PFSK-1 (cell line): Measurements from ENCODE around the gene SLC66A2.

ENCODE experiments used
- FOXP2 ChIP-seq: optimal IDR thresholded peaks from 2 replicates; pipeline ENCODE3; 2011; ENCODE audit warnings: borderline replicate concordance, control low read depth, inconsistent platforms; ENCODE audit not compliant: insufficient read depth; ENCODE audit errors: extremely low read length, extremely low read depth
- POLR2AphosphoS5 ChIP-seq: IDR thresholded peaks from 2 replicates; pipeline ENCODE4 v1.6.1; 2012; ENCODE audit warnings: low read depth, mild to moderate bottlenecking, control low read depth, low read length, moderate library complexity
- SIN3A ChIP-seq: IDR thresholded peaks from 2 replicates; pipeline ENCODE4 v1.6.1; 2012; ENCODE audit warnings: mild to moderate bottlenecking, low read length, moderate library complexity, borderline replicate concordance; ENCODE audit not compliant: insufficient read depth
- TAF1 ChIP-seq: IDR thresholded peaks from 2 replicates; pipeline ENCODE4 v1.6.1; 2012; ENCODE audit warnings: low read length, control low read depth, borderline replicate concordance; ENCODE audit not compliant: insufficient read depth
- TF ChIP-seq, protein P1 (sequence below), 2 experiments: IDR thresholded peaks; 2 replicates each; pipeline versions ENCODE4 v1.6.1 to v1.8.0; 2011 to 2012; ENCODE audit warnings: low read depth in 2 of 2, low read length in 2 of 2, control low read depth in 1 of 2, inconsistent platforms in 1 of 2, mild to moderate bottlenecking in 1 of 2, moderate library complexity in 1 of 2; ENCODE audit not compliant: insufficient read depth in 1 of 2

Gene SLC66A2

DNA sequence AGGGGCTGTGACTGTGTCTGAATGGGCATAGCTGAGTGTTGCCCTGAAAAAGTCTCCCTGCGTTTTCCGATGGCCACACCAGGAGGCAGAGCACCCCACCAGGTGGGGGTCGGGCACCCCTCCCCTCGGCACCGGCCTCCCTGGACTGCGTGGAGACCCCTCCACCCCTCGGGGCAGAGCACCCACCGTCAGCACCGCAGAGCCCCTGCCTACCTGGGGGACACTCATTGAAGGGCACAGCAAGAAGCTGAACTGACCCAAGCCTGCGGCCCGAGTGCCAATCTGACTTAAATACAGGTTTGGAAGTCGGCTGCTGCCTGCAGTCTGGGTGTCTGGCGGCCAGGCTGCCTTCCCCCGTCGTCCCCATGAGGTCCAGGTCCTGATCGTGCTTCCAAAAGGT, 83.8 kb downstream of the SLC66A2 start:
- TF ChIP-seq TAF1, result no peak

- TF ChIP-seq, protein P1, sequence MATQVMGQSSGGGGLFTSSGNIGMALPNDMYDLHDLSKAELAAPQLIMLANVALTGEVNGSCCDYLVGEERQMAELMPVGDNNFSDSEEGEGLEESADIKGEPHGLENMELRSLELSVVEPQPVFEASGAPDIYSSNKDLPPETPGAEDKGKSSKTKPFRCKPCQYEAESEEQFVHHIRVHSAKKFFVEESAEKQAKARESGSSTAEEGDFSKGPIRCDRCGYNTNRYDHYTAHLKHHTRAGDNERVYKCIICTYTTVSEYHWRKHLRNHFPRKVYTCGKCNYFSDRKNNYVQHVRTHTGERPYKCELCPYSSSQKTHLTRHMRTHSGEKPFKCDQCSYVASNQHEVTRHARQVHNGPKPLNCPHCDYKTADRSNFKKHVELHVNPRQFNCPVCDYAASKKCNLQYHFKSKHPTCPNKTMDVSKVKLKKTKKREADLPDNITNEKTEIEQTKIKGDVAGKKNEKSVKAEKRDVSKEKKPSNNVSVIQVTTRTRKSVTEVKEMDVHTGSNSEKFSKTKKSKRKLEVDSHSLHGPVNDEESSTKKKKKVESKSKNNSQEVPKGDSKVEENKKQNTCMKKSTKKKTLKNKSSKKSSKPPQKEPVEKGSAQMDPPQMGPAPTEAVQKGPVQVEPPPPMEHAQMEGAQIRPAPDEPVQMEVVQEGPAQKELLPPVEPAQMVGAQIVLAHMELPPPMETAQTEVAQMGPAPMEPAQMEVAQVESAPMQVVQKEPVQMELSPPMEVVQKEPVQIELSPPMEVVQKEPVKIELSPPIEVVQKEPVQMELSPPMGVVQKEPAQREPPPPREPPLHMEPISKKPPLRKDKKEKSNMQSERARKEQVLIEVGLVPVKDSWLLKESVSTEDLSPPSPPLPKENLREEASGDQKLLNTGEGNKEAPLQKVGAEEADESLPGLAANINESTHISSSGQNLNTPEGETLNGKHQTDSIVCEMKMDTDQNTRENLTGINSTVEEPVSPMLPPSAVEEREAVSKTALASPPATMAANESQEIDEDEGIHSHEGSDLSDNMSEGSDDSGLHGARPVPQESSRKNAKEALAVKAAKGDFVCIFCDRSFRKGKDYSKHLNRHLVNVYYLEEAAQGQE (IDR thresholded peaks at IDR 0.05; ENCODE audit: insufficient read depth in 1 of 2, low read depth in 2 of 2, low read length in 2 of 2), result no peak
- TF ChIP-seq POLR2AphosphoS5 (no peak), SIN3A (no peak), TAF1 (no peak), FOXP2 (no peak)
Measured at GRCh38 chr18:79866889-79867574, 84.4 kb downstream of the SLC66A2 start.

DNA sequence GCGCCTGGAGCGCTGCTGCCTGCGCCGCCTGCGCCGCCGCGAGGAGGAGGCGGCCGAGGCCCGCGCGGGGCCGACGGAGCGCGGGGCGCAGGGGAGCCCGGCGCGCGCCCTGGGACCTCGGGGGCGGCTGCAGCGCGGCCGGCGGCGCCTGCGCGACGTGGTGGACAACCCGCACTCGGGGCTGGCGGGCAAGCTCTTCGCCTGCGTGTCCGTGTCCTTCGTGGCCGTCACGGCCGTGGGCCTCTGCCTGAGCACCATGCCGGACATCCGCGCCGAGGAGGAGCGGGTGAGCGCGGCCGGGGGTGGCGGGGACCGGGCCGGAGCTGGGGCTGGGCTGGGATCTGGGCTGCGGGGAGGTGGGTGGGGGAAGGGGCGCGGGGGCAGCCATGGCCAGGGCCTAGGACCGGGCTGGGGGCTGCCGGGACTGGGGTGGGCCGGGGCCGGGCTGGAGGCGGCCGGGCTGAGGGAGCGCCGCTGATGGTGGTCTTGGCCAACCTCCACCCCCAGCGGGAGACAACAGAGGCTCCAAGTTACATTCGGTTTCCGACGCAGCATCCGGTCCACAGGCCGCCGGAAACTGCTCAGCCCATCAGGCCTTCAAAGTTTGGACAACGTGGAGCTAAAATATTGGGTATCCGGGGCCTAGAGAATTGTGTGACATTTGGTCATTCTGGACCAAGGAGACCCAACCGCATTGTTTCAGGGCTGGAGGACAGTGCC, 87.3 kb downstream of the SLC66A2 start:
- TF ChIP-seq SIN3A (no peak), TAF1 (no peak), FOXP2 (no peak), POLR2AphosphoS5 (no peak)
- TF ChIP-seq, protein P1 (IDR thresholded peaks at IDR 0.05; ENCODE audit: insufficient read depth in 1 of 2, low read depth in 2 of 2, low read length in 2 of 2), result no peak

DNA sequence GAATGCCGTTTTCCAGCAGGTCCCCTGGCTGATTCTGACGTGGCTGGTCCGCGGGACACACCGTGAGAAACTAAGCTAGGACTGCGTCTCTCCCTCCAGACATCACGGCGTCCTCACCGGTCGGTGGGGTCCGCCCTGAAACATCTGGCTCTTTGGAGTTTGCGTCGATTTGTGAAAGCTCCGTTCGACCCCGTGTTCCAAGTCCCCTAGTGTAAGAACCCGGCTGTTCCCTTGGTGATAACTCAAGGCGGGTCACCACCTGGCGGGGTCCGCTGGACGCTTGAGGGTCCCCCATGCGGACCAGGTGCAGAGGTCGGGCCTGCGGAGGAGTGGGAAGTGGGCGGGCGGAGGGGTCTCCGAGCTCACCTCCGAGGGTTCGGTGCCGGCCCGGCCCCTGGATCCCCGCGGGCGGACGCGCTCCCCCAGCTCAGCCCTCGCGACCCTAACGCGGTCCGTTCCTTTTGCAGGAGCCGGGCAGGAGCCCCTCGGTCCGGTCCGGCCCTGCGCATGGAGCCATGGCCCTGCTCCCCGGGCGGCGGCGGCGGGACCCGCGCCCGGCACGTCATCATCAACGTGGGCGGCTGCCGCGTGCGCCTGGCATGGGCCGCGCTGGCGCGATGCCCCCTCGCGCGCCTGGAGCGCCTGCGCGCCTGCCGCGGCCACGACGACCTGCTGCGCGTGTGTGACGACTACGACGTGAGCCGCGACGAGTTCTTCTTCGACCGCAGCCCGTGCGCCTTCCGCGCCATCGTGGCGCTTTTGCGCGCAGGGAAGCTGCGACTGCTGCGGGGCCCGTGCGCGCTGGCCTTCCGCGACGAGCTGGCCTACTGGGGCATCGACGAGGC, 88.1 kb downstream of the SLC66A2 start:
- TF ChIP-seq FOXP2, result no peak
- no peak for TF ChIP-seq SIN3A
- TF ChIP-seq, protein P1 (IDR thresholded peaks at IDR 0.05; ENCODE audit: insufficient read depth in 1 of 2, low read depth in 2 of 2, low read length in 2 of 2), result no peak
- no peak for TF ChIP-seq POLR2AphosphoS5
- no peak for TF ChIP-seq TAF1

GRCh38 chr18:79862562-79862961, 88.9 kb downstream of the SLC66A2 start:
- TF ChIP-seq POLR2AphosphoS5 (no peak), FOXP2 (no peak), TAF1 (no peak), SIN3A (no peak)
- TF ChIP-seq, protein P1 (IDR thresholded peaks at IDR 0.05; ENCODE audit: insufficient read depth in 1 of 2, low read depth in 2 of 2, low read length in 2 of 2), result no peak
